GM18508 (cell line): ENCODE results near the gene POLG2.

Source experiments
- ATAC-seq: cut with Tn5 transposase; IDR thresholded peaks from one replicate; pipeline ENCODE4 v1.9.1; 2021; ENCODE audit warnings: moderate number of reproducible peaks; ENCODE audit not compliant: insufficient read depth, unreplicated experiment

POLG2 gene

GRCh38 chr17:64496786-64497564 lies at the start of gene POLG2:
Gene POLG2, minus strand, starts transcription at chr17:64497054. Its CDS starts 86 bp downstream, at chr17:64496968.
- peak; percentile 48 for ATAC-seq

DNA sequence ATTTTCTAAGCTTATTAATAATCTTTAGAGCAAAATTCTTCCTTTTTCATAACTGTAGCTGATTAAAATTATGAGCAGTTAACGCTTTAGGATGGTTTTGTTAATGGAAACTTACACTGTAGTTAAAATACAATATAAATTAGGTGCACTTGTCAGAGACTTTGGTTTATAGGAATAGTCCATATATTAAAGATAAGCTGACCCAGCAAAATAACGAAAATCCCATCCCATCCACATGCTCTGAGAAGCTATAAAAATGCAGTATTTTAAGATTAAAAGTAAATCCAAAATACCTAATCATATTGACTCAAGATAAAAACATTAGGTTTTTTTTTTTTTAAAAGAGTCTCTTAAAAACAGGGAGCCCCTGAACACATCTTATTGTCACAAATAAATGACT lies 47.9 kb upstream of the POLG2 start:
- no peak for ATAC-seq

DNA sequence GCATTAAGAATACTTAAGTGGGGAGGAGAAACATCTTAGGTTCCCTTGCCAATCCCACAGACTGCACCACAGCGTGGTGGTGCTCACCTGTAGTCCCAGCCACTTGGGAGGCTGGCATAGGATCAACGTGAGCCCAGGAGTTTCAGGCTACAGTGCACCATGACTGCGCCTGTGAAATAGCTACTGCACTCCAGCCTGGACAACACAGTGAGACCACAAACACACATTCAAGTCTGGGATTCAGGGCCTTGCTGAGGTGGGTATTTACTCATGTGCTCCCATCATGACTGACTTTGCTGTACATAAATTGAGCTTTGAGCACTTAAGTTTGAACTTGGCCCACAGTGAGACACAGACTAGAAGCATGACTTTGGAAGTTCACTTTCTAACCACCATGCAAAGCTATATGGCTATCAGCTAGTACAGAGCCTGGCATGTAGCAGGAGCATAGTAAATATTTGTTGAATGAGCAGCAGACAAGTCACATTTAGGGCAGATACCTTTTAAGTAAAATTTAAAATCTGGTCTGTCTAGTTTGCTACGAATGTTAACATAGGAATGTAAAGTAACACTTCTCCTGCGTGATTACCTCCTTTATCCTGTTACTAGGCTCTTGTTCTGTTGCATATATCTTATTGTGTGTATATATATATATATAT lies 43.4 kb upstream of the POLG2 start:
- no peak for ATAC-seq

DNA sequence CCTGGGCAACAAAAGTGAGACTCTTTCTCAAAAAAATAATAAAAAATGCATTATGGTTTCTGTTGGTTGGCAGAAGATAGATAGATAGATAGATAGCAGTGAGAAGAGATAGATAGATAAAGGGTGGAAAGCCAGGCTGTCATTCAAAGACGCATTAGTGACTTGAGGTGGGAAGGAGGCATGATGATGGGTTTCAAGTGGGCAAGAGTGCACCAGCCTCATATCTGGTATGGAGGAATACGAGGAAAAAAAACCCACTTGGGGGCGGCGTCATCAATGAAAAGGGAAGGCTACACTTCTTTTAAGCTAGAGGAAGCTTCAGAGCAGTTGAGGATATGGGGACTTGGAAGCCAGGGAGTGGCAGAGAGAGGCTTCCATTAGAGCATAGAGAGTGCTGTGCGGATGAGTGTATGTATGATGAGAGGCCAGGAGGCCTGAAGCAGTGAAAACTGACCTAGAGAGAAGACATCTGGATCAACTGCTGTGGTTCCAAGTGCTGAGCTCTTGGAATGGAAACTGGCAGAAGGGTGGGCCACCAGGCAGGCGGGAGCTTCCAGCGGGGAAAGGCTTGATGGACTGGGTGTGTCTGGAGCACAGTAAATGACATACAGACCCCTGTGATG lies 41.8 kb upstream of the POLG2 start:
- ATAC-seq = no peak

GRCh38 chr17:64537488-64537887 lies 40.6 kb upstream of the POLG2 start:
- ATAC-seq = no peak

- no peak for ATAC-seq
Observed at GRCh38 chr17:64536913-64537312, 40.1 kb upstream of the POLG2 start.

DNA sequence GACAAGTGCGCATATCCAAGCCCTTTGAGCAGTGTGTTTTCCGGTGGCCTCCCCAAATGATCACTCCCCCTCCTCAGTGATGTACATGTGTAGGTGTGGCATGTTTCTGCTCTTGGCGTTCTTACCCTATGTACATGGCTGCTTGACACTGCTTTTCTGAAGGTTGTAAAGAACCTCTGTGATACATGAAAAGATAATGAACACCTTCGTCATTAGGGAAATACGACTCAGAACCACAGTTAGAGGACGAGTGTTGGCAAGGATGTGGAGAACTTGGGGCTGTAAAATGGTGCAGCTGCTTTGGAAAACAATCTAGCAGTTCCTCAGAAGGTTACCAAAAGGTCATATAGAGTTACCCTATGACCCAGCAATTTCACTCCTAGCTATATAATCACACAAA lies 38.5 kb upstream of the POLG2 start:
- no peak for ATAC-seq

- ATAC-seq = no peak
Observed at GRCh38 chr17:64534187-64534586, 37.3 kb upstream of the POLG2 start.

DNA sequence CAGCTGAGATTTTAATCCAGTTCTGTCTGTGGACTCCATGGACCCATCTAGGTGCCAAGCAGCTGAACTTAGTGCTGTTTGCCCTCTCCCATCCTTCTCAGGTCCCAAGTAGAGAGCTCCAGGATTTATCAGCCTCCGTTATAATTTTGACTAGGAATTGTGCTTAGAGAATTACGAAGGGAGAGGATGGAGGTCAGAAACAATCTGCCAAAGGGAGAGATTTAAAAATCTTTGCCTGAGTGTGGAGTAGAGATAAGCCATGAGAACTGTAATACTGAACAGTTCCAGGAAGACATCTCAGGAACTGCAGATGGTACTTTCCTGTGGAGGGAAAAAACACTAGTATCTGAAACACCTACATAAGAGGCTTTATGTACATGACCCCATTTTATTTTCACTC lies 36.9 kb upstream of the POLG2 start:
- ATAC-seq = no peak

DNA sequence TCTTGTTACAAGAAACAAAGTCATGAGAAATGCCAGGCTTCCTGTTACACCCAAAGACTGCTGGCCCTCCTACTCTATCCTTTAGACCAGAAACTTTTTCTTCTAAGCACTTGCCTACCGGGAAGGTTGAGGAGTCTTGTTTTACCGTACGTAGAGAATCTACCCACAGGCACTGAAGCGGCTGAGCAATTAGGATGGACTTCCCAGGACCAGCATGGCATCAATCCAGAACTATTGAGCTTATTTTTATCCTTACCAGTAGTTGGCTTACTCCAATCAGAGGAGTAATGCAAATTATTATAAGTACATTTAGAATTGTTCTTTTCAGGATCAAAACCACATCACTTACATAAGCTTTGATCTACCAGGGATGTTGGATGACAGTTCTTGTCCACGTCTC lies 35.6 kb upstream of the POLG2 start:
- ATAC-seq = no peak

GRCh38 chr17:64531955-64532371 lies 35.1 kb upstream of the POLG2 start:
- no peak for ATAC-seq

- ATAC-seq = no peak
Observed at GRCh38 chr17:64529221-64529620, 32.4 kb upstream of the POLG2 start.

DNA sequence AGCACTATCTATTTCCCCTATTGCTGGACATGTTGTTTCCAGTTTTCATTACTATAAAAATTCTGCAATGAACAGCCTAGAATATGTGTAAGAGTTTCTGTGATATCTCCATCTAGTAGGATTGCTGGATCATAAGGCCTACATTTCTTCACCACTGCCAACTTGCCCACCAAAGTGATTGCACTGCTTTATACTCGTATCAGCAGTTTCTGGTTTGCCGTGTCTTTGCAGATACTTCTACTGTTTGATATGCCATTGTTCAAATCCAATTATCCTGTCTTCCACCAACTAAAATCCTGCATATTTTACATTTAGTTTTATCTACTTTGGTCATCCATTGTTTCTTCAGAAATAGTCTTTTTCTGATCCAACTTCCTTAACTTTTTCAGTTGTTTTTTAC lies 31.1 kb upstream of the POLG2 start:
- no peak for ATAC-seq

DNA sequence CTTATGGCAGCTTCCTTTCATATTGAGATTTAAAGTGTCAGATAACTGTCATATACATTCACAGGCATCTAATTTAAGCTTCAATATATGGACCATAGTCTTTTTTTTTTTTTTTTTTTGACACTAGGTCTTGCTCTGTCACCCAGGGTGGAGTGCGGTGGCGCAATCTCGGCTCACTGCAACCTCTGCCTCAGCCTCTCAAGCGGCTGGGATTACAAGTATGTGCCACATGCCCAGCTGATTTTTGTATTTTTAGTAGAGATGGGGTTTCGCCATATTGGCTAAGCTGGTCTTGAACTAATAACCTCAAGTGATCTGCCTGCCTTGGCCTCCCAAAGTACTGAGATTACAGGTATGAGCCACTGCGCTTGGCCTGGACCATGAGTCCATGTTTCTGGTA lies 23.5 kb upstream of the POLG2 start:
- ATAC-seq = no peak

DNA sequence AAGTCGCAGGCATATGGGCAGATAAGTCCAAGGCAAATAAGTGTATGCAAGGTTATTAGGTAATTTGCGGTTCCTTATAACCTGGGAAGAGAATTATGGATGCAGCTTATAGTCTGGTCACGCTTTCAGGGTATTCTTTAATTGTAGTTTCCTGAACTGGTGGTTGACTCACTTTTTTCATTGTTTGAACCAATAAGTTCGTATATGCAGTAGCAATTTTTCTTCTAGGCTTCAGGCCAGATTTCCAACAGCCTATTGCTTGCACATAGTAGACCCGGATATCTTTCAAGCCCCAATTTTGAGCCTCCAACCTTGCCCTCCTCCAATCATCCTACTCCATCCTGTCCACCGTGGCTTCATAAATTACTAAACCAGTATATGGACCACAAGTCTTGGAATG lies 22.7 kb upstream of the POLG2 start:
- ATAC-seq = no peak

DNA sequence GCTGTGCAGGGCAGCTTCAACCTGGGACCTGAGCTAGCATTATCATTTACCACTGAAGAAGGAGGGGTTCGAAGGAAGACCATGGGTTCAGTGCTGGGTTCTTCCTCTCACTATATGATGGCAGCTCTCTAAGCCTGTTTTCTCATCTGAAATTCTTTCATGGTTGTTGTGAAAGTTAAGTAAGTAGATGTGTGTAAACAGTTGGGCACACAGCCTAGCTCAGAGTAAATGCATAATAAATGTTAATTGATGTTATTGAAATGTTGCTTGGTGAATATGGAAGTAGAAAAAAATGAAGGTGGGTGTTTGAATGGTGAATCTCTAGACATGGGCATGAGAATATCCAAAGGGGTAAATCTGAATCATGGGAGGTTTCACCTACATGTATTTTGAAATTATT lies 19.0 kb upstream of the POLG2 start:
- ATAC-seq = no peak

- ATAC-seq = no peak
Observed at GRCh38 chr17:64515419-64515818, 18.6 kb upstream of the POLG2 start.

DNA sequence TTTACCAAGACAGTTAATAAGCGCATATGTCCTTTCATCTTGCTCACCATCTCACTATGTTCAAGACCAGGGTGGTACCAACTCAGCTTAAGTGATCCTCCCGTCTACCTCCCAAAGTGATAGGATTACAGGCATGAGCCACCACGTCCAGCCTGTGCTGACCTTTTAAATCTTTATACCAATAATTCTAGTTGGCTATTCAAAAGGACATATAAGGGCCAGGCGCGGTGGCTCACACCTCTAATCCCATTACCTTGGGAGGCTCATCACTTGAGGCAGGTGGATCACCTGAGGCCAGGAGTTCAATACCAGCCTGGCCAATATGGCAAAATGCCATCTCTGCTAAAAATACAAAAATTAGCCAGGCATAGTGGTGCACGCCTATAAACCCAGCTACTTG lies 12.3 kb upstream of the POLG2 start:
- no peak for ATAC-seq

GRCh38 chr17:64508683-64509082 lies 11.8 kb upstream of the POLG2 start:
- ATAC-seq = no peak

DNA sequence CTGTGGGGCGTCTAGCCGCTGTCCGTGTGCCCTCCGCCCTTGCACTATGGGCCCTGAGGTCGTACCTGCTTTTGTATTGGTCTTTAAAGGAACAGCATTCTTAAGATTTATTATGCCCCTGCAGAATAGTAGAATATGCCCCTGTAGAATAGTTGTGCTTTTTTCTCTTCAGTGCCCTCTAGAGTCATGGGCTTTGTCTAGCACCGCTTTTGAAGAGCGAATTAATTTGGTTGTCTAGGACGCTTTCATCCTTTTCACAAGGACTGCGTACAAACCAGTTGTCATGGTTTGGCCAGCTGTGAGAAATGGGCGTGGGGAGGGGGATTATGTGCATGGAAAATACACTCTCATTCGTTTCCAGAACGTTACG lies 10.5 kb upstream of the POLG2 start:
- peak; percentile 9 for ATAC-seq

DNA sequence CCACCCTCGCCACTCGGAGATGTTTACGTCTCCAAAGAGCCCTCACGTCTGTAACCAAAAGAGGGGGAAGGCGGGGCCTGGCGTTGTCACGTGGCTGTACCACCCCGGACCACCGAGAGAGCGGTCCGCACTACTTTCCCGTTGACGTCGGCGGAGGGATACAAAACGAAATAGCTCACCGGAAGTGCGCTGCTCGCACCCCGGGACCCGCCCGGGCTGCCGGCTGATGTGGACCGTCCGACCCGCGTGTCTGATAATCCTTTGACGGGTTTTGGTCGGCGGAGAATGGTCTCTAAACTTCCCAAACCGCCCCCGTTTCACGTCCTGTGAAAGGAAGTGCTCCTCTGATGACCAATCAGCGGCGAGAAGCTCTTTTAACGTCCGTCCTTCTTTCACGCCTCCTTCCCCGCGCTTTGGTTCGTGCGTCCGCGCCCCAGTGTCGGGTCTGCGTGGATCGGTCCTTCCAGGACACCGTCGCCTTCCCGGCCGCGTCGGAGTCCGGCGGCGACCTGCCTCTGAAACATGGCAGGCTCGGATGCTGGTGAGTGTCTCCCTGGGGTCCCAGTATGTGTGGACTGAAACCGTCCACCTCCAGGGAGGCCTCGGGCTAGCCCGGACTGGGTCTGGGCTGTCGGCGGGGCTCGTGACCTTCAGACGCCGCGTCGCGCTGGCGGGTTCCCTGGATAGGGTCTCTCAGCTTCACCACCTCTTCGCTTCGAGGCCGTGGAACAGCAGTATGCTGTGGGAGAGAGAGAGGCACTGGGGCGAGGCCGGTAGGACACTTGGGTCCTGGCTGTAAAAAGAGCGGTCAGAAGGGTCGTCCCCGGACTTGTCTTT lies 9.9 kb upstream of the POLG2 start, which contains the start of gene CEP95:
Gene CEP95 (plus strand): TSS at position 402 of the 837 bp plus-strand sequence. CDS start 121 bp downstream, at position 523.
- peak; percentile 32 for ATAC-seq
